Activated T-helper 1 cell treated with anti-CD3 and anti-CD28 coated beads, Interleukin-12 subunit alpha, Interleukin-12 subunit beta, Interleukin-2, Interleukin-4 antibody, amounts not matched to agents 30 ng/mL and 10 ng/mL and 1 ng/mL, durations not matched to agents 14 hours and 24 hours and 36 hours (primary cell): Measurements from ENCODE around the gene MBOAT7. TPM values are rescaled to one million over a fixed set of nuclear protein-coding genes. Genes with fewer than 3 reads are reported as not detected.
"Not testable (repeated sequence)": the region's sequence is repeated elsewhere in the genome, so short reads cannot be mapped to it uniquely, and the experiment has no call there.

Experiments used
- DNase-seq: peaks from one replicate; pipeline ENCODE4 v3.0.0; 2021; ENCODE audit warnings: low spot score
- H3K27ac Mint-ChIP-seq: one replicate; pipeline ENCODE4 v1.8.0; 2021; ENCODE audit warnings: mild to moderate bottlenecking, mixed read lengths
- H3K27me3 Mint-ChIP-seq: one replicate; pipeline ENCODE4 v1.8.0; 2022; ENCODE audit warnings: mild to moderate bottlenecking, moderate library complexity, mixed read lengths; ENCODE audit not compliant: insufficient read depth
- H3K36me3 Mint-ChIP-seq: one replicate; pipeline ENCODE4 v1.8.0; 2021; ENCODE audit warnings: low read depth, mixed read lengths
- H3K4me1 Mint-ChIP-seq: one replicate; pipeline ENCODE4 v1.8.0; 2021; ENCODE audit warnings: low read depth, mixed read lengths
- H3K4me3 Mint-ChIP-seq: one replicate; pipeline ENCODE4 v1.8.0; 2021; ENCODE audit warnings: mild to moderate bottlenecking, moderate library complexity, mixed read lengths
- H3K9me3 Mint-ChIP-seq: one replicate; pipeline ENCODE4 v1.8.0; 2021; ENCODE audit warnings: mixed read lengths
- intact Hi-C: fragments of 100-400 bp; cut with micrococcal nuclease; formaldehyde crosslinking; loops from one replicate; pipeline ENCODE4 v1.15.1; 2024
- total RNA-seq: library from RNA; stranded (reverse); gene quantifications from 2 replicates; pipeline ENCODE4 v1.2.3, GENCODE V29; 2022

The MBOAT7 gene
- total RNA-seq, 1 donor from 2014 or later: 263 TPM

DNA sequence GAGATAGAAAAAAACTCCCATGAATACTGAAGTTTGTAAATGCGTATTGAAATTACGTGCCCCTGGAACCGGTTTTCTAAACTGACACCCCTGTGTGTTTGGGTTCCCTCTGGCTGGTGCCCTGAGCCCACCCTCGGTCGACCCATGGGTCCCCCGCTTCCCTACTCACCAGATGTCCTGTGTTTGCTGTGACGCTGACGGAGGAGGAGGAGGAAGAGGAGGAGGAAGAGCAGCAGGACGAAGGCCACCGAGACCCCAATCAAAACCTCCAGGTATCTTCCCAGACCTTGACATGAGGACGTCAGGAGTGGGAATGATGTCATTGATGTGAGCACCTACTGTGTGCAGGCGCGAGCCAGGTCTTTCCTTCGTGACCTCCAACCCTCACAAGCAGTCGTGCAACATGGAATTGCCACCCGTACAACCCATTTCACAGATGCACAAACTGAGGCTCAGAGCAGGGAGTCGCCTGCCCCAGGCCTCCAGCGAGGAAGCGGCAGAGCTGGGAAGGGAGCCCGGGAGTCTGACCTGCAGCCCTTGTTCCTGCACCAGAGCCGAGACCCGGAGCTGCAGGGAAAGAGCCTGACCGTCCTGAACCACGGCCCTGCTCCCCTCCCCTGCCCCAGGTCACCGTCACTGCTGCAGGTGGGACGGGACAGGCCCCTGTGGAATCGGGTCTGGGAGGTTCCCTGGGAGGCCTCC is 29.7 kb upstream of the MBOAT7 start:
- intact Hi-C loops: no loop called here
- no peak for DNase-seq
- Mint-ChIP-seq H3K27me3 (no peaks in the 10 kb centered on the region), H3K4me3 (no peak overlapping the region), H3K4me1 (peaks cover 10% of the 10 kb centered on the region), H3K36me3 (peaks cover 11% of the 10 kb centered on the region), H3K27ac (no peak overlapping the region), H3K9me3 (no peaks in the 10 kb centered on the region)

DNA sequence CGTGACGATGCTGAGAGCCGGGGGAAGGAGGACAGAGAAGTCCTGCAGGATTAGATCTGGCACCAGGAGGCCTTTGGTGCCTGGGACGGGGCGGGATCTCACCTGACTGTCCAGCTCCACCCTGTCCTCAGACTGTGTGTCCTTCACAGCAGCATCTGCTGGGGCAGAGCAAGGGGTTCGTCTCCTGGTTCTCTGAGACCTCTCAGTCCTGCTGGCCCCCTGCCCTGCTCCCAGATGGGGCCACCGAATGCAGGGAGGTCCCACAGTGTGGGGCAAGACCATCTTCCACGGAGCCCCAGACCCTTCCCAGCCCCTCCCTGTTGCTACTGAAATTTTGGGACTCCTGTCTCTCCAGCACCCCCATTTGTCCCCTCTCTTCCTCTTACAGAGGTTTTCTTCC is 28.9 kb upstream of the MBOAT7 start:
- Mint-ChIP-seq H3K27me3 (no peaks in the 10 kb centered on the region), H3K4me1 (peaks cover 8% of the 10 kb centered on the region), H3K9me3 (no peaks in the 10 kb centered on the region), H3K36me3 (peaks cover 13% of the 10 kb centered on the region), H3K4me3 (no peak overlapping the region), H3K27ac (no peak overlapping the region)
- intact Hi-C loops: no loop called here
- no peak for DNase-seq

DNA sequence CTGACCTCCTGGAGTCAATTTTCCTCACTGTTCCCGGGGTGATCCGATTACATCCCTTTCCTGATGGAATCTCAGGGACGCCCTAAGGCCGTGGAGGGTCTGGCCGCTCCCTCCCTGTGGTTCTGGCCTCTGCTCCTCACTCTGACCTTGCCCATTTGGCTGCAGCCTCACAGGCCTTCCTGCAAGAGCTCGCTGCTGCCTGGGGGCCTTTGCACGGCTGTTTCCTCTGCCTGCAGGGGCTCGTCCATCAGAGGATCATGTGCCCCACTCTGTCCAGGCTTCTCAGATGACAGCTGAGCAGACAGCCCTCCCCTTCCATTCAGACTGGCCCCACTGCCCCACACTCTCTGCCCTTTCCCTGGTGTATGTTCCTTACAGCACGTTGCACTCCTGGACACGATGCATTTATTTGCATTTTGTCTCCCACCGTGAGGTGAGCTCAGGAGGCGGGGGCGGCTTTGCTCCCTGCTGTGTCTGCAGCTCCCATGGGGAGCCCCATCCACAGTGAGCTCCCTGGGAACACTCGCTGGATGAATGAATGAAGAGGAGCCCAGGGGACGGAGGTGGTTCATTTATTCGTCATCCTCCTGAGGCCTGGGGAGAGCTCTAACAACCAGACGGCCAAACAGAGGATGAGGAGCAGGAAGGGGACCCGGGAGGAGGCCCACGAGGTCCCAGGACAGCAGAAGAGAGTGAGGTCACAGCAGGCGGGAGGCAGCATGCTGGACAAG is 28.3 kb upstream of the MBOAT7 start:
- DNase-seq, intact Hi-C loops, H3K27ac Mint-ChIP-seq, H3K9me3 Mint-ChIP-seq, H3K4me1 Mint-ChIP-seq, H3K27me3 Mint-ChIP-seq, H3K4me3 Mint-ChIP-seq: not testable (repeated sequence)
- peaks cover 17% of the 10 kb centered on the region for H3K36me3 Mint-ChIP-seq

DNA sequence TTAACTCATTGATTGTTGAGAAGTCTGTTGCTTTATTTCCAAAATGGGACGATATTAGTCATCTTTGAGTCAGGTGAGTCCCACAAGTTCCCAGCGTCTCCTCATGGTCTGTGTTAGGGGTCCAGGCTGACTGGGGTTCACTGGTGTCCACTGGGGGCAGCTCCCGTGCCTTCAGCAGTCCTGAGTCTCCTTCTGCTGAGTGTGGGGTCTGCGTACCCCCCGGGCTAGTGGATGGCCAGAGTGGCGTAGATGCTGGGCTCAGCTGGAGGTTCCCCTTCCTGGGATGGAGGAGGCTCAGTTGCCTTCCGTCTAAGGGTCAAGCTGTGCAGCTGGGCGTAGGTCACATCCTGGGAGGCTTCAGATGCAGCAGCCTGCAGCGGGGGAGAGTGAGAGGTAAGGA is 27.5 kb upstream of the MBOAT7 start:
- DNase-seq: no peak
- H3K9me3 Mint-ChIP-seq: no peaks in the 10 kb centered on the region
- H3K27me3 Mint-ChIP-seq: no peaks in the 10 kb centered on the region
- intact Hi-C loops: no loop called here
- peaks cover 18% of the 10 kb centered on the region for H3K36me3 Mint-ChIP-seq
- no peaks in the 10 kb centered on the region for H3K4me1 Mint-ChIP-seq
- H3K27ac Mint-ChIP-seq: no peak overlapping the region
- H3K4me3 Mint-ChIP-seq: no peak overlapping the region

DNA sequence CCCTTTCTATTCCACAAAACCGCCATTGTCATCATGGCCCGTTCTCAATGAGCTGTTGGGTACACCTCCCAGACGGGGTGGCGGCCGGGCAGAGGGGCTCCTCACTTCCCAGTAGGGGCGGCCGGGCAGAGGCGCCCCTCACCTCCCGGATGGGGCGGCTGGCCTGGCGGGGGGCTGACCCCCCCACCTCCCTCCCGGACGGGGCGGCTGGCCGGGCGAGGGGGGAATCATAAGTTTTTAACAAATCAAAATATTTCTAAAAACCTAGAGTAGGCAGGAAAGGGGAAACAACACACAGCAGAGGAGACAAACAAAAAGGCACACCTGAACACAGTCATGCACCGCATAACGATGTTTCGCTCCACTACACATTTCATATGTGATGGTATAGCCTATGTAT is 25.4 kb upstream of the MBOAT7 start:
- H3K27me3 Mint-ChIP-seq, H3K4me3 Mint-ChIP-seq, DNase-seq, intact Hi-C loops, H3K9me3 Mint-ChIP-seq, H3K27ac Mint-ChIP-seq: not testable (repeated sequence)
- peaks cover 30% of the 10 kb centered on the region for H3K36me3 Mint-ChIP-seq
- peaks cover 14% of the 10 kb centered on the region for H3K4me1 Mint-ChIP-seq

DNA sequence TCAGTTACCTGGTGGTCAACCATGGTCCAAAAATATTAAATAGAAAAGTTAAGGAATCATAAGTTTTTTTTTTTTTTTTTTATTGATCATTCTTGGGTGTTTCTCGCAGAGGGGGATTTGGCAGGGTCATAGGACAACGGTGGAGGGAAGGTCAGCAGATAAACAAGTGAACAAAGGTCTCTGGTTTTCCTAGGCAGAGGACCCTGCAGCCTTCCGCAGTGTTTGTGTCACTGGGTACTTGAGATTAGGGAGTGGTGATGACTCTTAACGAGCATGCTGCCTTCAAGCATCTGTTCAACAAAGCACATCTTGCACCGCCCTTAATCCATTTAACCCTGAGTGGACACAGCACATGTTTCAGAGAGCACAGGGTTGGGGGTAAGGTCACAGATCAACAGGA is 24.8 kb upstream of the MBOAT7 start:
- DNase-seq, H3K4me3 Mint-ChIP-seq, H3K27ac Mint-ChIP-seq, H3K27me3 Mint-ChIP-seq, intact Hi-C loops, H3K9me3 Mint-ChIP-seq: not testable (repeated sequence)
- Mint-ChIP-seq H3K36me3 (peaks cover 30% of the 10 kb centered on the region), H3K4me1 (peaks cover 19% of the 10 kb centered on the region)

DNA sequence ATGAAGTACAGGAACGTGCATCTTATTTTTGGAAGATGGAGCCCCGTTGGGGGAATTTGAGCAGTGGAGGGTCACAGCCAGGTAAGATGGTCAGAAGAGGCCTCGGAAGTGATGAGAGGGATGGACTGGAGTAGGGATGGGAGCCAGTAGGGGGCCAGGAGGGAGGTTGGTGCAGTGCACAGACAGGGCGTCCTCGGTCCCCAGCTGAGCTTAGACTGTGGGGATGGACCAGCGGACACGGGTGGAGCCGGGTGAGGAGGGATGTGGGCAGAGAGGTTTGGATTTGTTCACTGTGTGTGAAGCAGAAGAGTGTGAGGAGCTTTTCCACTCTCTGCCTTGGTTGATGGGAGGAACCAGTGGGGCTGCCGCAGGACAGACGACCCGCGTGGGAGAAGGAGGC is 21.9 kb upstream of the MBOAT7 start:
- H3K36me3 Mint-ChIP-seq: peaks cover 45% of the 10 kb centered on the region
- peaks cover 48% of the 10 kb centered on the region for H3K4me1 Mint-ChIP-seq
- no peak for DNase-seq
- peak overlapping the region; percentile 52 for H3K4me3 Mint-ChIP-seq
- H3K27me3 Mint-ChIP-seq: no peaks in the 10 kb centered on the region
- peak overlapping the region; percentile 79 for H3K27ac Mint-ChIP-seq
- intact Hi-C loops: loop anchor here (1.0 to 2.0 kb wide), 2 partner anchors 20 to 49 kb away; no protein-coding TSS in a partner anchor
- H3K9me3 Mint-ChIP-seq: no peaks in the 10 kb centered on the region

DNA sequence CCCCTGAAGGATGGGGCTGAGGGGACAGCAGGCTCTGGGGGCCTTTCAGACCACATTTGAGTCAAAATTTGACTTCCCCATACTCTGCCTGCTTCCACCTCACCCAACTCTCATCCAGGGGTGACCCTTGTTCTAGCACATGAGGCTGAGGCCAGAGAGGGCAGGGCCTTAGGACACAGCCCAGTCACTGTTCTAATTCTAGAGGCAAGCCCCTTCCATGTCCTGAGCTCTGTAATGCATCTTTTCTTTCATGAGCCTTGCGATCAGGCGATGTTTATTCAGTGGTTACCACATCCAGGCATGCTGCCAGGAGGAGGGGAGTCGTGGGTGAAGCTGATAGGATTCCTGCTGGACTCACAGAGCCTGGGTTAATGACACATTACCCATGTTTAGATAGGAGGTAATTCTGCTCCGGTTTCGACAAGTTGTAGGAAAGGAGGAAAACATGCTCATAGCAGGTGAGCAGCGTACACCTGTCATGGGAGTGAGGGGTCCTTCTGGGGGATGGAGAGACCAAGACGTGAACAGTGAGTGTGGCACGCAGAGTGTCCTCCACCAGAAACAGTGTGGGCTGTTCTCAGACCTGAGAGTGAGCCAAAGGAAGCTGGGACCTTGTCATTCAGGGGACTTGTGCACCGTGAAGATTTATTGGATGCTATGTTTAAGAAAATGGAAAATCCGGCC is 20.6 kb upstream of the MBOAT7 start:
- DNase-seq: no peak
- Mint-ChIP-seq H3K4me3 (peak overlapping the region; percentile 3), H3K27ac (peak overlapping the region; percentile 79), H3K36me3 (peaks cover 56% of the 10 kb centered on the region), H3K27me3 (no peaks in the 10 kb centered on the region), H3K4me1 (peaks cover 61% of the 10 kb centered on the region), H3K9me3 (no peaks in the 10 kb centered on the region)
- intact Hi-C loops: loop anchor here (1.0 to 2.0 kb wide), 2 partner anchors 21 kb away; partner anchors contain the start of gene MBOAT7

DNA sequence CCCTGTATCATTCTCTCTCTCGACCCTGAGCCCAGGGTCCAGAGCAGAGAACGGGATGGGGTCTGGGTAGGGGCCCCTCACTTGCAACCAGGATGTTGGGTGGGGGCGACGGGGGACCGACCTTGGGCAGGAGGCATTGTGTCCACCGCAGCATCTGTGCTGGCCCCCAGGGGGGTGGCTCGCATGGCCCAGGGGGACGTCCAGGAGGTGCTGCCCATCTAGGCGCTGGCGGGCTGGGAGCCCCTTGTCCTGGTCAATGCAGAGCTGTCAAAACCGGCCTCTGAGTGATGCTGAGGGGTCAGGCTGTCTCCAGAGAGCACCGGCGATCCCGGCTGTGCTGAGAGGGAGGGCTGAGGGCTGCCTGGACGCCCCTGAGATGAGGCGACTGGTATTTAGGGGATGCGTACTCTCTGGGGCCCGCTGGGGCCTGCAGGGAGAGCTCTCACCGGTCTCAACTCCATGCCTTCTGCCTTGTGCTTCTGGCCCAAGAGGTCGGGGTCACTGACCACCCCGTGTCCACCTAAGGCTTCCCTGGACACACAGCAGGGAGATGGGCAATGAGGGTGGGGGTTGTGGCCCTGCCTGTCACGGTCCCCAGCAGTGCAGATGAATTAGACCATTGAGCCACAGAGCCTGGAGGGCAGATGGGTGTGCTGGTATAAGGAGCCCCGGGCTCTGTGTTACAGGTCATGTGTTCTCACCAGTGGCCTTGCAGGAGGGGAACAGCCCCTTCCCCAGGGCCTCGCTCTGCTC is 19.9 kb upstream of the MBOAT7 start:
- H3K4me1 Mint-ChIP-seq: peaks cover 68% of the 10 kb centered on the region
- intact Hi-C loops: no loop called here
- peak overlapping the region; percentile 79 for H3K27ac Mint-ChIP-seq
- H3K36me3 Mint-ChIP-seq: peaks cover 63% of the 10 kb centered on the region
- DNase-seq: no peak
- no peak overlapping the region for H3K4me3 Mint-ChIP-seq
- H3K9me3 Mint-ChIP-seq: no peaks in the 10 kb centered on the region
- H3K27me3 Mint-ChIP-seq: no peaks in the 10 kb centered on the region

DNA sequence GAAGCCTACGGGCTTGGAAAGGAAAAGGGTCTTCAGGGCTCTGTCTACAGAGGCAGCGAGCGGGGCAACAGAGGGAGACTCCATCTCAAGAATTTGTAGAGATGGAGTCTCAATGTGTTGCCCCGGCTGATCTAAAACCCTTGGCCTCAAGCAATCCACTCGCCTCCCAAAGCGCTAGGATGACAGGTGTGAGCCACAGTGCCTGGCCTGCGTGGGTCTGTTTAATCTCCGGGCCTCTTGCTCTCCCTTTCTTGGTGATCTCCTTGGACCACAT is 19.3 kb upstream of the MBOAT7 start:
- H3K27ac Mint-ChIP-seq: peak overlapping the region; percentile 95
- no peaks in the 10 kb centered on the region for H3K9me3 Mint-ChIP-seq
- H3K27me3 Mint-ChIP-seq: no peaks in the 10 kb centered on the region
- peaks cover 73% of the 10 kb centered on the region for H3K4me1 Mint-ChIP-seq
- no peak for DNase-seq
- peak overlapping the region; percentile 95 for H3K4me3 Mint-ChIP-seq
- peaks cover 67% of the 10 kb centered on the region for H3K36me3 Mint-ChIP-seq
- intact Hi-C loops: loop anchor here (1.0 kb wide), 2 partner anchors 8 to 48 kb away; partner anchors contain the start of gene RPS9

DNA sequence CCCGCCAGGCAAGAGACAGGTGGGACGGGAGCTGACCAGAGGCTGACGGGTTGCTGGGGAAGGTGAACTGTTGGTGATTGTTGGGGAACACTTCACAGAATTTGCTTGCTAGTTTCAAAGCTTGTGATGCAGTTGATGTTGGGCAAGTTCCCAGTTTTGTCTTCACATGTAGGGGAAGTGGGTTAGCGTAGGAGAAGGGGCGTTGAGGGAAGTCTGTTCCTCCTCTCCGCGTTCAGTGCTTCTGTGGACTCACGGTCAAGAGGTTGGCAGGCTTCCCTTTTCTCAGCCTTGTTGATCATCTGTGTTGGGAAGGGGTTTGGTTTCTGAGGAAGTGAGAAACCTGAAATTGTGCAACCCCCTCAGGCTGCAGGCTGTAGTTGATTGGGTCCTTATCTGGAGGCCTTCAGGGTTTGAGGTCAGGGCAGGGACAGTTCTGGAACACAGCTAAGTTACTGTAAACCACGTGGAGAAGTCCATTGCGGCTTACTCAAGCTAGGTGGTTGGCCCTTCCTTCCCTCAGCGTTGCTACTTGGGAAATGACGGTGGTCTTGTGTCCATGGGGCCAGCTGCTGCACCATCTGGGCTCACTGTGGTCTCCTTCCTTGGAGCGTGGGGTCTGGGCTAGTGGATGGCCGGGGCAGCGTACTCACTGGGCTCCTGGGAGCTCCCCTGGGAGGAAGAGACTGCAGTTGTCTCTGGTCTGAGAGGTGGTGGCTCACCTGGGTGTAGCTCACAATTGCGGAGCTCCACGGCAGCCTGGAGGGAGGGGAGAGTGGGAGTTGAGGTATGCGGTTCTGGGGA is 18.8 kb upstream of the MBOAT7 start:
- H3K4me3 Mint-ChIP-seq: peak overlapping the region; percentile 95
- peaks cover 79% of the 10 kb centered on the region for H3K4me1 Mint-ChIP-seq
- intact Hi-C loops: loop anchor here (1.0 kb wide), 2 partner anchors 8 to 48 kb away; partner anchors contain the start of gene RPS9
- H3K27ac Mint-ChIP-seq: peak overlapping the region; percentile 95
- no peaks in the 10 kb centered on the region for H3K27me3 Mint-ChIP-seq
- DNase-seq: no peak
- H3K9me3 Mint-ChIP-seq: no peaks in the 10 kb centered on the region
- H3K36me3 Mint-ChIP-seq: peaks cover 69% of the 10 kb centered on the region

DNA sequence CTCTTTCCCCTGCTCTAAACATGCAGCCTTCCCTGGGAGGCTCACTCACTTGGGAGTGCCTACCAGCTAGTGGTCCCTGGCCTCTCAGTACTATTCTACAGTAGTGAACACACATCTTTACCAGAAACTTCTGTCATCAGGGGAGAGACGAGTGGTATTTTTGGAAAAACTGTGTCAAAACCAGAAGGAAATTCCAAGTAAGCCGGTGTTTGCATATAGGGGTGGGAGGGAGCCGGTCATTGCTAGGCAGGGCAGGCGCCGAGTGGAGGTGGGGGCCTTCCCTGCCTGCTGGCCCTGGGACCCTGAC is 18.2 kb upstream of the MBOAT7 start:
- intact Hi-C loops: no loop called here

More for the DNA sequence above, 18.2 kb upstream of the MBOAT7 start:
- Mint-ChIP-seq H3K4me3 (peak overlapping the region; percentile 95), H3K4me1 (peaks cover 84% of the 10 kb centered on the region), H3K9me3 (no peaks in the 10 kb centered on the region), H3K27me3 (no peaks in the 10 kb centered on the region), H3K27ac (peak overlapping the region; percentile 95), H3K36me3 (peaks cover 70% of the 10 kb centered on the region)
- no peak for DNase-seq
